Left ventricle myocardium inferior (tissue), 1 donor: ENCODE measurements around the gene ADGRF5. TPM values are rescaled to one million over a fixed set of nuclear protein-coding genes. Genes with fewer than 3 reads are reported as not detected.
"Not testable (repeated sequence)": the region's sequence is repeated elsewhere in the genome, so short reads cannot be mapped to it uniquely, and the experiment has no call there.

Experiments
- DNase-seq: peaks from one replicate; pipeline ENCODE4 v3.0.0-alpha.2; 2020
- H3K27ac ChIP-seq: fragments of 200-600 bp; replicated peaks from 2 replicates; pipeline ENCODE4 v1.8.0; 2021
- H3K27me3 ChIP-seq: fragments of 200-600 bp; 2 replicates; pipeline ENCODE4 v1.8.0; 2021; ENCODE audit warnings: low read depth
- H3K36me3 ChIP-seq: fragments of 200-600 bp; 2 replicates; pipeline ENCODE4 v1.8.0; 2021
- H3K4me1 ChIP-seq: fragments of 200-600 bp; 2 replicates; pipeline ENCODE4 v1.8.0; 2021
- H3K4me3 ChIP-seq: fragments of 200-600 bp; 2 replicates; pipeline ENCODE4 v1.8.0; 2021; ENCODE audit warnings: mild to moderate bottlenecking, moderate library complexity
- H3K9me3 ChIP-seq: fragments of 200-600 bp; replicated peaks from 2 replicates; pipeline ENCODE4 v1.8.0; 2021
- CTCF ChIP-seq: fragments of 200-600 bp; IDR thresholded peaks from 2 replicates; pipeline ENCODE4 v1.8.0; 2021; ENCODE audit warnings: antibody characterized with exemption, mild to moderate bottlenecking, borderline replicate concordance
- intact Hi-C: fragments of 100-400 bp; cut with micrococcal nuclease; formaldehyde crosslinking; loops from one replicate; pipeline ENCODE4 v1.11.0; 2022
- total RNA-seq: library from RNA; stranded (reverse); fragmentation: NEBNext Ultra II Directional; extraction: Animal tissue kit (Norgen Biotek cat#: 25700); gene quantifications from one replicate; pipeline ENCODE4 v1.2.1, GENCODE V29; 2021
- donor health status: DM: no; HTN: yes; CAD: no; lungs with severe emphysema.

The ADGRF5 gene
- total RNA-seq, 1 donor from 2014 or later: 42.1 TPM

DNA sequence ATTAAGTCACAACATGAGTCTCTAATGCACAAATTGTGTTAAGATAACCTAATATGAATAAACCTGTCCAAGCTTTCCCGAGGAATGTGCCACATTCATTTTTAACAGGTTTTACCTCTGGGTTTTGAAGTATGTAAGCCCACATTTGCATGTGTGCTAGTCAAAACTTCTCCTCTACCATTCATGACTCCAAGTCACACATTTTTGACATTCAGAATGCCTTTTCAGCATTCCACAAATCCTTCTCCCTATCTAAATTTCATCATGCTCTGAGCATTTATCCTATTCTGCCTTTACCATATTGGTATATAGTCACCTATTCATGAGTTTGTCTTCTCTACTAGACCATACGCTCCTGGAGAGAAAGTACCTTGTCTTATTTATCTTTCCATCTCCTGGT lies 56.5 kb downstream of the ADGRF5 start:
- no peak for DNase-seq
- no peak overlapping the region for H3K4me3 ChIP-seq
- TF ChIP-seq CTCF: no peak
- H3K9me3 ChIP-seq: no peaks in the 10 kb centered on the region
- no peak overlapping the region for H3K27ac ChIP-seq
- H3K36me3 ChIP-seq: peaks cover 61% of the 10 kb centered on the region
- peaks cover 3% of the 10 kb centered on the region for H3K4me1 ChIP-seq
- intact Hi-C loops: no loop called here
- no peaks in the 10 kb centered on the region for H3K27me3 ChIP-seq

- Histone ChIP-seq H3K36me3 (peaks cover 59% of the 10 kb centered on the region), H3K27me3 (no peaks in the 10 kb centered on the region), H3K27ac (no peak overlapping the region), H3K4me3 (no peak overlapping the region), H3K9me3 (no peaks in the 10 kb centered on the region), H3K4me1 (peaks cover 3% of the 10 kb centered on the region)
- intact Hi-C loops: no loop called here
- TF ChIP-seq CTCF: no peak
- DNase-seq: no peak
Measured at GRCh38 chr6:46863791-46864190, 57.9 kb downstream of the ADGRF5 start.

- no peak for DNase-seq
- Histone ChIP-seq H3K27ac (no peak overlapping the region), H3K36me3 (peaks cover 52% of the 10 kb centered on the region), H3K4me3 (no peak overlapping the region), H3K9me3 (no peaks in the 10 kb centered on the region), H3K4me1 (peaks cover 3% of the 10 kb centered on the region), H3K27me3 (no peaks in the 10 kb centered on the region)
- TF ChIP-seq CTCF: no peak
- intact Hi-C loops: no loop called here
Measured at GRCh38 chr6:46862381-46862780, 59.4 kb downstream of the ADGRF5 start.

DNA sequence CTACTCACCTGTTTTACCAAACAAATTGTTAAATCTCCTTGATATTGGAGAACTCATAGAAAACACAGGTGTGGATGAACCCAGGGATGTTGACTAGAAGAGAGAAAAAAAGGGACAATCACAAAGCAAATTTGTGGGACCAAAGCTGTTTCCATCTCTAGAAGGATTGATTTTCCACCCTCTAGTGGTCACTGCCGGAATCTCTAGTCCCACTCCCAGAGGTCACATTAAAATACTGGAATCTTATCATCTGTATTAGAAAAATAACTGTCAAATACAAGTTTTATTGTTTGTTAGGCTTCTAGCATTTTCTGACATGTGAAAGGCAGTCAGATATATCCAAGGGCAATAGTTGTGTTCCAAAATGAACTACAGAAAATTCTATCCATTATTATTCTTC lies 65.8 kb downstream of the ADGRF5 start:
- peak; percentile 71 for TF ChIP-seq CTCF
- peaks cover 25% of the 10 kb centered on the region for H3K36me3 ChIP-seq
- H3K27me3 ChIP-seq, H3K4me3 ChIP-seq, intact Hi-C loops, H3K27ac ChIP-seq, H3K9me3 ChIP-seq, DNase-seq: not testable (repeated sequence)
- peaks cover 42% of the 10 kb centered on the region for H3K4me1 ChIP-seq

- intact Hi-C loops: loop anchor here (2.0 kb wide), 1 partner anchor 193 kb away; no protein-coding TSS in a partner anchor
- not testable (repeated sequence) for DNase-seq, H3K27me3 ChIP-seq, H3K9me3 ChIP-seq, H3K36me3 ChIP-seq, H3K4me3 ChIP-seq
- H3K4me1 ChIP-seq: peaks cover 58% of the 10 kb centered on the region
- H3K27ac ChIP-seq: peak overlapping the region; percentile 70
Measured at GRCh38 chr6:46851576-46851975, 70.2 kb downstream of the ADGRF5 start.

DNA sequence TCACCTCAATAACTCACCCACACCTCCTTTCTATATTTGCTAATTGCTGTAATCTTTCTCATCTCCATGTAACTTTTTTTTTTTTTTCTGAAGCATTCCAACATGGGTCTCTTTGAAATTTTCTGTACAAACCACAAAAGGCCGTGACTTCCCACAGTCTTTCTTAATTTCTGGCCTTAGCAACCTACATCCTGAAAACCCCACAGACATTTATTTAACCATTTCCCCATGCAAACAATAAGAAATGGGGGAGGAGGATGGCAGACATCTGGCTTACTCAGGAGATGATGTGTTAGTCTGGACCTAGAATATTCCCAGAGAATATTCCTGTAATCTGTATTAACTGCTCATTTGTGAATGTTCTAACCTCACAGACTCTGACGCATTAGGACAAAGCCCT lies 70.9 kb downstream of the ADGRF5 start:
- no peaks in the 10 kb centered on the region for H3K9me3 ChIP-seq
- peaks cover 5% of the 10 kb centered on the region for H3K36me3 ChIP-seq
- H3K27ac ChIP-seq: peak overlapping the region; percentile 70
- DNase-seq: no peak
- no peak for TF ChIP-seq CTCF
- H3K4me3 ChIP-seq: no peak overlapping the region
- intact Hi-C loops: loop anchor here (2.0 kb wide), 1 partner anchor 194 kb away; no protein-coding TSS in a partner anchor
- no peaks in the 10 kb centered on the region for H3K27me3 ChIP-seq
- H3K4me1 ChIP-seq: peaks cover 58% of the 10 kb centered on the region
